Right renal cortex interstitium (tissue), 3 donors: Measurements from ENCODE around the gene CHCHD4. TPM values are rescaled to one million over a fixed set of nuclear protein-coding genes. Genes with fewer than 3 reads are reported as not detected.

Source experiments
- DNase-seq, 3 donors: peaks; one replicate each; pipeline ENCODE4 v3.0.0-alpha.2; 2013; ENCODE audit warnings: low read depth in 3 of 3, low spot score in 2 of 3
- polyA plus RNA-seq, 3 donors: library from polyadenylated mRNA; unstranded; fragments of 120-200 nt; gene quantifications; one replicate each; pipeline ENCODE4 v1.2.1, GENCODE V29; 2013; ENCODE audit not compliant: insufficient read length in 3 of 3

CHCHD4 gene
- polyA plus RNA-seq, 3 donors, result 20.7 to 21.9 (median 21.0) TPM

DNA sequence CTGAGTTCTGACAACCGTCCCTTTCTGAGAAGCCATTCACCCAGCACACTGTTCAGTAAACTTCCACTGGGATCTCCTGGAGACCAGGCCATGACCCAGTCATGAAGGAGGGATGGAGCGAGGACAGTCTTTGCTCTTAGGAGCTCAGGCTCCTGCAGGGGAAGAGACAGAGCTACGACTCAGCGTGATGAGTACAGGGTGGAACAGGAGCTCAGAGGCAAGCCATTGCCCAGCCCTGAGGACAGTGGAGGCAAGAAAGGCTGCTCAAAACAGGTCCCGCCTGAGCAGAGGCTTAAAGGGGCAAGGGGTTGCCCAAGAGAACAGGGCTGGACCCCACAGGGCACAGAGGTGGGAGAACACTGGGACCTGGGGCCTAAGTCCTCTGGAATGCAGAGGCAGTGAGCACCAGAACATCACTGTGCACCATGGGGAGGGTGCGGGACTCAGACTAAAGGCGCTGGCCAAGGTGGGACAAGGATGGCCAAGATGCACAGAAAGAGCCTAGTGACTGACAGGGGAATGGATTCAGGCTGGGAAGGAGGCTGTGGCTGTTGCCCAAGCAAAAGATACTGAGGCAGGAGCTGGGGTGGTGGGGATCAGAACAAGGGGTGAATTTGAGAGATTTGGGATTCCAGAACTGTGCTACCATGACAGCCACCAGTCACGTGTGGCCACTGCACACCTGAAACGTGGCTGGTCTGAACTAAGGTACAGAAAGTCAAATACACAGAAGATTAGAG, 26.0 kb upstream of the CHCHD4 start:
- DNase-seq, result no peak

DNA sequence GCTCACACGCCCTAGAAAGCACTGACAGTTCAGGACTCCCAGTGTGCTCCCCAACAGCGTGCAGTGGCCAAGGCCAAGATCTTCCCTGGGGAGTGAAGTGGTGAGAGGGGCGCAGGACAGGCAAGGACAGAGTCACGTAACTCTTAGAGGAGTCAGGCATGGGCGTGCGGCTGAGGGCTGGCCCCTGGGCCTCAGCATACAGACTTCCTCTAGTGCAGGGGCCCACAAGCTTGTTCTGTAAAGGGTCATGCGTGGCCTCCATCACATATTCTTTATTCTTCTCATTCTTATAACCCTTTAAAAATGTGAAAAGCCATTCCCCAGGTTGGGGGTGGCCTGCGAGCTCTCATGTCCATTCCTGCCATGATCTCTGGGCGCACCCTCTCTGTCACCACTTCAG, 25.4 kb upstream of the CHCHD4 start:
- no peak for DNase-seq

DNA sequence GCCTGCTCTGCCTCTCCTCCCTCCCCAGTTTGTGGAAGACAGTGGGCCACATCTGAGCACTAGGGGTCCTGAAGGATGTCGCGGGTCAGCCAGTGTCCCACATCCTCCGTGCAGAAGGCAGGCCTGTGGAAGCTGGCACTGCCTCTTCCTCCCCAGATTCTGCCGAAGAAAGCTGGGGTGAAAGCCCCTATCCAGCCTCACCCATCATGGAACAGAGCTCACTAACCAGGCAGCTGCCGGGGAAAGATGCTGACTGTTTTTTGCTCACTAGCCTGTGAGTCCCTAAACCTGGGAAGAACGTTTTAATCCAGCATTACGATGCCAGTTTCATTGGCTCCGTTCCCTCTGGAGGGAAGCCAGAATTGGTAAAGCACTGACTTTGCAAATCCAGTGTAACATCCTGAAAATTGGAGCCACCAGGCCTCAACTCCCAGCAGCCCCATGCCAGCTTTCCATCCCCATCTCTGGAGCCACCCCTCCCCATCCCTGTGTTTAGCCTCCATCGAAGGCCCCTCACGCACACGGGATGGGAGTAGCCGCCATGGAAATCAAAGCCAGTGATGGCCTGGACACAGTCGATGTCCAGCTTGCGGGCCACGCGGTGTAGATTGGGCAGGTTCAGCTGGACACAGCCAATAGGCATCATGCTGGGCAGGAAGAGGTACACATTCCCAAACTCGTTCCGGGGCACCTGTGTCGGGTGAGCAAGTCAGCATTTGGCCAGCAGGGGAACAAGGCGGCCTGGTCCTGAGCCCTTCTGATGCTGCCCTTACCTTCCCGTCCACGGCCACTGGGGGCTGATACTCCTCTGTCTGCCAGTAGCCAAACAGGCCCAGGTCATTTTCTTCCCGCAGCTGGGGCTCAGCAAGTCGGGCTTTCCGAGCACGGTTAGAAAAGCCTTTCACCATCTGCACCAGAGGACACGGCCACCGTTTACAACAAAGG, 23.6 kb upstream of the CHCHD4 start:
- DNase-seq, result no peak

DNA sequence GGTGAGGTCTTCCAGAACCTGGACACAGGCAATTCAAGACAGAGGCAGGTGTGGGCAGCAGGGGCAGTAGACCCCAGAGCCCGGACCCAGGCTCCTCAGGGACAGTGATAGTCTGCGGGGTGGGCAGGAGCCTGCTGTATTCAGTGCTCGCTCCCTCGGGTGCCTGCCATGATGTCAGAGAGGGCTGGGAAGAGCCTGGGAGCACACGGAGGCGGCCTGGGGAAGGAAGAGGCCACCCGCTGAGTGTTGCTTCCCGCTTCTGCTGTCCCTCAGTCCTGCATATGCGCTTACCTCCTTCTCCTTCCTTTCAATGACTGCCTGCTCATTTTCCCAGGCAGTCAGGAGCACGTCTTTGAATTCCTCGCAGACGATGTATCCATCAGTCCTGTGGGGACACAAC, 22.9 kb upstream of the CHCHD4 start:
- DNase-seq, result no peak

DNA sequence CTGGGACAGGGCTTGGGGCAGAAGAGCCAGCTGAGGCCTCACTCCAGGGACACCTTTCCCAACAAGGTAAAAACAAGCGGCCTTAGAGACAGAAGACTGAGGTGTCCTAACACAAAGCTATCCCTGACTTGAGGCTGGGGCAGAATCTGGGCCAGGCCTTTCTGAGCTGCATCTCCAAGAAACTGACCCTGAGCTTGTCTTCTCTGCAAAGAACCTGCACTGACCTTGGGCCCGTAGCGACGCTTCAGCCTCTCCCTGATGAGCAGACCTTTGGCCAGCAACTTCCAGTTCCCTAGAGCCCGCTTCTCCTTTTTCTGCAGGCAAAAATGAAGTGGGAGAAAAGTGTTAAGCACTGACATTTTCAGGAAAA, 22.4 kb upstream of the CHCHD4 start:
- no peak for DNase-seq

DNA sequence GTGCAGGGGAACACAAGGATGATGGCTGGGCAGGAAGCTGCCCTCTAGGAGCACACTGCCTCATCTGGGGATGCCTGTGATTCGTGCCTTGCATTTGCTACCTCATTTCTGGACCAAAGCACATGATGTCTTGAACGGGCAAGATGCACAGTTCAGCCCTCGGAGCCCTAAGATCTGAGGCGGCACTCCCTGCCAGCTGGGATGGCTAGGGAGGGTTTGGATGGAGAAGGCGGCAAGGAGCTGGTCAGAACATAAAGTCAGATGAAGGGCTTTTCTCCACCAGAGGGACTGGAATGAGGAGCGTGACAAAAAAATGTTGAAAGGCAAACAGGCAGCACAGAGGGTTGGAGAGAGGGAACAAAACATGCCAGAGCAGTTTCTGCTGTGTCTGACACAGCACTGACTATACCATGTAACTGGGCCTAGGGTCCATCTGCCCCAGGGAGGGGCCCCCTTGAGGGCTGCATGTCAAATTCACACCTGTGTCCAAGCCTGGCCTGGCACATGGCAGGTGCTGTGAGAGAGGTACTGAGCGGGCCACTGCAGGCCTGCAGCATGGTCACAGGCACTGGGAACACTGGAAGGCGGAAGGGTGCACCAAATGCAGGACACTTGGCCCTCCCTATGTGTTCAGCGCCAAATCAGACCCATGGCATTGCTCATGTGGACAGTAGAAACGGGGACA, 21.9 kb upstream of the CHCHD4 start:
- no peak for DNase-seq

DNA sequence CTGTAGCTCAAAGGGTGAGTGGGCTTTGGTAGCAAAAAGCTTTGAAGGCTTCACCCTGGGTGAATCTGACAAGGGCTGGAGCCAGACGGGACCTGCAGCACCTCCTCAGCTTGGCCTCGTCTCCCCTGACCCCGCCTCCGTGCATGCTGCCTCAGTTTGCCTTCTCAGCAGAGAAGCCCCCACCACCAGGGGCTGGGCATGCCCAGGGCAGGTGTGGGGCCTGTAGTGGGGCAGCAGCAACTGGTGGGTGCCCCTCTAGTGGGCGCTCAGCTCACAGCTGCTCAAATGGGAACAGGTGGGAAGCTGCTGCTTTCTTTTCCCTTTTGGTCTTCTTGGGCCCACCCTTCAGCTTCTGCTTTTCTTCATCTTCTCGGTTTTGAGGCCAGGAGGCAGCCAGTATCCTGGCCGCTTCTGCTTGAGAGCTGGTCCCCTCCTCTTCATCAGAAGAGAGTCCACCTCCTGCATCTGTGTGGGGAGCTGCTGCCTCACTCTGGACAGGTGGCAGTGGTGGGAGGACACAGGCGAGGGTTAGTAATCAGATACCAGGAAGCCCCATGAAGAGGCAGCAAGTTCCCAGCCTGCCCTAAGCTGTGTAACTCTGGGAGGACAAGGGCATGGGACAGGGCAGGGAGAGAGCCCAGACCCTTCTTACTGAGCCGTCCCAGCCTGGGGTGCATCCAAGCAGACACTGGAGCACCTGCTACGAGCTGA, 21.2 kb upstream of the CHCHD4 start:
- no peak for DNase-seq

DNA sequence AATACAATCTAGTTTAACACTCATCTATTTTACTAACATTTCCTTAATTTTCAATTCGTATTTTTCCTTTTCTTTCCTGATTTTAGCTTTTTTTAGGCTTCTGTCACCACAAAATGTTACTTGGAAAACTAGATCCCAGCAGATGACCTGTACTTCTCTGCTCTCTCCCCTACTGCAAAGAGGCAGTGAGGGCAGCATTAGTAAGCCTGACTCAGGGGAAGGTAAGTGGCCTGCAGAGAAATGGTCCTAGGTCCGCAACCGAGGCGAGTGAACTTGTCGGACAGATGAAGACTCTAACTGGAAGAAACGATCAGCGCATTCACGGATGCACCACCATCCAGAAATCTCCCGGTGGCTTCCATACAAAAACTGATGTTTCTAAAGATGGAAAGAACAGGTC, 20.6 kb upstream of the CHCHD4 start:
- no peak for DNase-seq

DNA sequence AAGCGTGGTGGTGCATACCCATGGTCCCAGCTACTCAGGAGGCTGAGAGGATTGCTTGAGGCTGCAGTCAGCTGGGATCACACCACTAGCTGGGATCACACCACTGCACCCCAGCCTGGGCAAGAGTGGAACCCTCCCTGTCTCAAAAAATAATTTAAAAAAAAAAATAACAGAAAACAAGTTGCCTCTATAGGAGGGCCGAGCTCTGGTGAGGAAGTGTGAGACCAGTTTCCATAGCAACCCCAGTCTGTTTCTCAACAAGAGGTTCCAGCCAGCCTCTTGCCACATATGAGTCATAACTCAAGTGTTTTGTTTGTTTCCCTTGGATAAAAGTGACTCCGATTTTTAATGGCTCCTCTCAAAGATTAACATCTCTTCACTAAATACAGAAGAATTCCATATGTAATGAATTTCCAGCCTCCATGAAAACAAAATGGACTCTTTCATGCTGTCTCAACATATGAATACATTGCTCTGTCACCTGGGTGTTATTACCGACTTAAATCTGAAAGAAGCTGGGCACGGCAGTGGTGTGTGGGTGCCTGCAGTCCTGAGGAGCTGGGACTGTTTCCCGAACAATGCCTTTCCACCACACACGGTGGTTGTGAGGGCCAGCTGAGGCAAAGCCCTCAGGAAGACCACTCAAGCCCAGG, 19.9 kb upstream of the CHCHD4 start:
- DNase-seq, result peak; percentile 82 to 86 (median 83)

DNA sequence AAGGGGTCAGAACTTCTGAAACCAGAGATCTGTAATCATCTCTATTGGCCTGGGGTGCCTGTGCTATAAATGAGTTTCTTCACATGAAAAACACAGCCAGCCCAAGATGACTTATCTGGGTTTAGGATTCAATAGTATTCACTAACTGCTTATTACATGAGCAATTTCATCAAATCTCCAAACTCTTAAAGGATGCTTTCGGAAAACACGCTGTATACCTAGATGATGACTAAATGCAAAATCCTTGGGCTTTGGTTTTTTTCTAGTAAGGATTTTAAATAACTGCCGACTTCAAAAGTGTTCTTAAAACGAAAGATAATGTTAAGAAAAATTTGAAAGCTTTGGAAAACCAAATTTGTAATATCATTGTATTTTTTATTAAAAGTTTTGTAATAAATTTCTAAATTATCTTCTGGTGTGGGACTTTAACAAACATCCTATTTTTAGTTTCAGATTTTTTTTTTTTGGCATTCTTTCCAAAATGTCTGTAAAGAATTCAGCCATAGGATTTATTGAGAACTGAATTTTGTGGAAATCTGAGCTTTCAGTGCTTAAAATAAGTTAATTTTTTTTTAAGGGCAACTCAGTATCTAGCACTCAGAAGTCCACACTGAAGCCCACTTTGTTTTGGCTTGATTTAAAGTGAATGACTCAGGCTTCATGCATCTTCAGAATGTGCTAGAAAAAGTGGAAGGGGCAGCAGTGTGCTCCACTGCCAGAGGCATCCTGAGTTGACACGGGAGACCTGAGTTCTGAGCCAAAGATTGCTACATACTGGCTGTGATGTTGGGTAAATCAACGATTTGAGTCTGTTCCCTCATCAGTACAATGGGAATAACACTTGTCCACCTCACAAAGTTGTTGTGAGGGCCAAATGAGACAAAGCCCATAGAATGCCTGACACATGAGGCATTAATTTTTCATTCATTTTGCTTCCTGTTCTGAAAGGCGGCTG, 18.9 kb upstream of the CHCHD4 start:
- no peak for DNase-seq

DNA sequence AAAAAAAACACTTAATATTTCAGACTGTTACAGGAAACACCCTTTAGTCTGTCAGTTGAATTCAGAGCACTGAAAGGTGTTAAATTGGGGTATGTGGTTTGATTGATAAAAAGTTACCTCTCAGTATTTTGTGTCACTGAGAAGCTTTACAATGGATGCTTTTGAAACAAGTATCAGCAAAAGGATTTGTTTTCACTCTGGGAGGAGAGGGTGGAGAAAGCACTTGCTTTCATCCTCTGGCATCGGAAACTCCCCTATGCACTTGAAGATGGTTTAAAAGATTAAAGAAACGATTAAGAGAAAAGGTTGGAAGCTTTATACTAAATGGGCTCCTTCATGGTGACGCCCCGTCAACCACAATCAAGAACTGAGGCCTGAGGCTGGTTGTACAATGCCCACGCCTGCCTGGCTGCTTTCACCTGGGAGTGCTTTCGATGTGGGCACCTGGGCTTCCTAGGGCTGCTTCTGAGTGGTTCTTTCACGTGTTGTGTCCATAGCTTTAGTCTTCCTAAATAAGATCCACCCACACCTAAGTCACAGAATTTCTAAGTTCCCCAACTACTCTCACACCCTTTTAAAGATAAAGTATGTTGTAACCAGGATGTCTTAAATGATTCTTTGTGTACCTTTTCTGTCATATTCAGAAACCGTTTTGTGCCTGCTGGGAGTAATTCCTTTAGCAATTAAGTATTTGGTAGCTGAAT, 18.0 kb upstream of the CHCHD4 start:
- no peak for DNase-seq

DNA sequence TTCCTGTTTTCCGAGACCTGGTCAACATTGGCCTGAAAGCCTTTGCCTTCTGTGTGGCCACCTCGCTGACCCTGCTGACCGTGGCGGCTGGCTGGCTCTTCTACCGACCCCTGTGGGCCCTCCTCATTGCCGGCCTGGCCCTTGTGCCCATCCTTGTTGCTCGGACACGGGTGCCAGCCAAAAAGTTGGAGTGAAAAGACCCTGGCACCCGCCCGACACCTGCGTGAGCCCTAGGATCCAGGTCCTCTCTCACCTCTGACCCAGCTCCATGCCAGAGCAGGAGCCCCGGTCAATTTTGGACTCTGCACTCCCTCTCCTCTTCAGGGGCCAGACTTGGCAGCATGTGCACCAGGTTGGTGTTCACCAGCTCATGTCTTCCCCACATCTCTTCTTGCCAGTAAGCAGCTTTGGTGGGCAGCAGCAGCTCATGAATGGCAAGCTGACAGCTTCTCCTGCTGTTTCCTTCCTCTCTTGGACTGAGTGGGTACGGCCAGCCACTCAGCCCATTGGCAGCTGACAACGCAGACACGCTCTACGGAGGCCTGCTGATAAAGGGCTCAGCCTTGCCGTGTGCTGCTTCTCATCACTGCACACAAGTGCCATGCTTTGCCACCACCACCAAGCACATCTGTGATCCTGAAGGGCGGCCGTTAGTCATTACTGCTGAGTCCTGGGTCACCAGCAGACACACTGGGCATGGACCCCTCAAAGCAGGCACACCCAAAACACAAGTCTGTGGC, 17.1 kb upstream of the CHCHD4 start:
- no peak for DNase-seq

DNA sequence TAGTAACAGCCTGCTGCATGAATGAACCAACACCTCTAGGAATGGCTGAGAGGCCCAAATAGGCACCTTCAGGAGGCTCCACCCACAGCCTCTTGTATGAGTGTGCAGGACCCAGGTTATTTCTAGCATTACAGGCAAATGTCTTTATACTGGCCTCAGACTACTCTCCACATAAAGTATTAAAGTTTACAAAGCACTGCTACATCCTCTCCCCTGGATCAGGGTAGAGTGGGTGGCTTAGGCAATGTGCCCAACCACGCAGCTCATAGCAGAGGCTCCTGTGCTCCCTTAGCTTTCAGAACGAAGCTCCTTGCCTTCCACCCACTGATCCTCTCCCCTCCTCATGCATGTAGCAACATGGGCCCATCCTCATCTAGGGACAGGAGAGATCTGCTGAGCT, 16.5 kb upstream of the CHCHD4 start:
- DNase-seq, result no peak

DNA sequence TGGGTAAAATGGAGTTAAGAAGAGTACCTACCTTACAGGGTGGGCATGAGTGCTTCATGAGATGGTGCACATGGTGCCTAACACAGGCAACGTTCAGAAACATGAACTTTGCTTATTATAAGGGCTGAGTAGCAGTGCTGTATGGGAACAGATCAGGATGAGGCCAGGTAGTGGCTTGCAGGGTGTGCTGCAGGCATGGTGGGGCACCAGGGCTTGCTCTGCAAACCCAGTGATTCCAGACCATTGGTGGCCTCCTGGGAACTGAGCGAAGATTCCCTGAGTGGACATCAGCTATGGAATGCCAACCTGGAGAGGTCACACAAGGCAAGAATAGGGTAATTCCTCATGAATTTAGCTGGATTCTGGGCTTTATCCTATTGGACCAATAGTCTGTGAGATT, 16.0 kb upstream of the CHCHD4 start:
- no peak for DNase-seq

DNA sequence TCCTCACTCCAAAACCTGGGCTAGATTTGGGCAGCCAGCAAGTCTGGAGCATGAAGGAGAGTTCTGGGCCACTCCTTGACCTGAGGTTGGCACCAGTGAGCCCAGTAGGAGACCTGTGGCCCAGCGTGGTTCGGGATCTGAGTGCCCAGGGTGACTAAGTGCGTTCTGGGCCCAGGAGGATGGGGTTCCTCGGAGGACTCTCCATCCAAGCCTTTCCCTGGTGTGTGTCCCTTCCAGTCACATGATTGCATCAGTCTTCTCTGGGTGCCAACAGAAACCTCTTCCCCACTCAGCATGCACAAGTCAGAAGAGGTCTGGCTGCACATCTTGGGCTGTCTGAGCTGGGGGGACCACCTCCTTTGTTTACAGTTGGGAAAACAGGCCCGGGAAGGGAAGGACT, 15.1 kb upstream of the CHCHD4 start:
- no peak for DNase-seq

DNA sequence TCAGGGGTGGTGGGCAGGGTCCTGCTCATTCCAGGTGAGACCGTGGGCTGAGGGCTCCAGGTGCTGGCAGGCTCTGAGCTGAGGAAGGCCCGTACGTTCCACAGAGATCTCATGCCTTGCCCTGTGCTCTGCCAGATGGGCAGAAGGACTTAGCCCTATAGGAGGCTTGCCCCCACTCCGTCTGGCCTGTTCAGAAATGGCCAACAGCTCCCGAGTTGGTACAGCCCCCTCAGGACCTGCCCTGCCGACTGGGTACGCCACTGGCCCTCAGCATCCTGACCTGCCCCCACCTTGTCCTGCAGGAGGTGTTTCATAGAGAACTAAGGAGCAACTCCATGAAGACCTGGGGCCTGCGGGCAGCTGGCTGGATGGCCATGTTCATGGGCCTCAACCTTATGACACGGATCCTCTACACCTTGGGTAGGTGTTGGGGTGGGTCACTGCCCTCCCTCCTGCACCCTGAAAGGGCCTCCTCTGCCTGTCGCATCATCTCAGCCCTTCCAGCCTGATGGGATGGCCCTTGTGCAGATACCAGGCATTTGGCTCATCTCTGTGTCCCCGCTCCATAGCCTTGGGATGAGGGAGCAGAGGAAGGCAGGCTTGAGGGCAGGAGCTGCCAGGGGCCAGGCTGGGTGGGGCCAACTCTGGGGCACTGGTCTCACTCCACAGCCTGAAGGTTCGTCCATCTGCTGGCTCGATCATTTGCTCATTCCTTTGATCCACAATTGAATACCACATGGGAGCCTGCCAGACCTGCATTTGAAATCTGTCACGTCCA, 14.4 kb upstream of the CHCHD4 start:
- no peak for DNase-seq
